ENCODE results near the gene C2orf72. TPM values are rescaled to one million over a fixed set of nuclear protein-coding genes. Genes with fewer than 3 reads are reported as not detected.

Gene C2orf72
- total RNA-seq, 1 donor from 2014 or later, result 9.9 TPM

- Mint-ChIP-seq H3K27ac (no peak overlapping the region), H3K9me3 (no peaks in the 10 kb centered on the region), H3K4me1 (ENCODE audit: unreplicated experiment) (peaks cover 10% of the 10 kb centered on the region), H3K27me3 (peaks cover 7% of the 10 kb centered on the region), H3K36me3 (no peaks in the 10 kb centered on the region), H3K4me3 (no peak overlapping the region)
- DNase-seq (ENCODE audit: extremely low spot score, unreplicated experiment), result no peak
- TF ChIP-seq, protein P1, sequence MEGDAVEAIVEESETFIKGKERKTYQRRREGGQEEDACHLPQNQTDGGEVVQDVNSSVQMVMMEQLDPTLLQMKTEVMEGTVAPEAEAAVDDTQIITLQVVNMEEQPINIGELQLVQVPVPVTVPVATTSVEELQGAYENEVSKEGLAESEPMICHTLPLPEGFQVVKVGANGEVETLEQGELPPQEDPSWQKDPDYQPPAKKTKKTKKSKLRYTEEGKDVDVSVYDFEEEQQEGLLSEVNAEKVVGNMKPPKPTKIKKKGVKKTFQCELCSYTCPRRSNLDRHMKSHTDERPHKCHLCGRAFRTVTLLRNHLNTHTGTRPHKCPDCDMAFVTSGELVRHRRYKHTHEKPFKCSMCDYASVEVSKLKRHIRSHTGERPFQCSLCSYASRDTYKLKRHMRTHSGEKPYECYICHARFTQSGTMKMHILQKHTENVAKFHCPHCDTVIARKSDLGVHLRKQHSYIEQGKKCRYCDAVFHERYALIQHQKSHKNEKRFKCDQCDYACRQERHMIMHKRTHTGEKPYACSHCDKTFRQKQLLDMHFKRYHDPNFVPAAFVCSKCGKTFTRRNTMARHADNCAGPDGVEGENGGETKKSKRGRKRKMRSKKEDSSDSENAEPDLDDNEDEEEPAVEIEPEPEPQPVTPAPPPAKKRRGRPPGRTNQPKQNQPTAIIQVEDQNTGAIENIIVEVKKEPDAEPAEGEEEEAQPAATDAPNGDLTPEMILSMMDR (conservative IDR thresholded peaks at IDR 0.05), result no peak
These were observed 23.5 kb upstream of the C2orf72 start for GRCh38 chr2:231013820-231014219.

DNA sequence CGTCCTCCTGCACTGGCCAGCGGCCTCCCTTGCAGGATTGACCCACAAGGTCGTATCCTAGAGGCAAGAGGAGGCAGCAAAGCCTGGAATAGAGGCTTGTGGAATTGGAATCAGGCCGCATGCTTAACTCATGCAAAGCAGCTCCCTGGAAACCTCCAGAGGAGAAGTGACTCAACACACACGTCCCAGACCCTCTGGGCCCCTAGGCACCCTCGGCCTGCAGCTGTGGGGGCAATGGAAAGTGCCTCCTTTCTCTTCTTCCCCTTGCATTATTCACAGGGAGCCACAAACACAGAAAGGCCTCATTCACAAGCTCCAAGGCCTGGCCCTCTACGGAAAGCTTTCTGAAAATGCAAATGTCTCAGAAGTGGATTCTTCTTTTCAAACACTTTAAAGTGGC lies 21.8 kb upstream of the C2orf72 start:
- Mint-ChIP-seq H3K4me1 (ENCODE audit: unreplicated experiment) (peaks cover under 1% of the 10 kb centered on the region), H3K27me3 (peaks cover 7% of the 10 kb centered on the region), H3K4me3 (no peak overlapping the region), H3K9me3 (no peaks in the 10 kb centered on the region), H3K27ac (no peak overlapping the region), H3K36me3 (no peaks in the 10 kb centered on the region)
- no peak for DNase-seq (ENCODE audit: extremely low spot score, unreplicated experiment)
- TF ChIP-seq, protein P1 (conservative IDR thresholded peaks at IDR 0.05), result no peak

DNA sequence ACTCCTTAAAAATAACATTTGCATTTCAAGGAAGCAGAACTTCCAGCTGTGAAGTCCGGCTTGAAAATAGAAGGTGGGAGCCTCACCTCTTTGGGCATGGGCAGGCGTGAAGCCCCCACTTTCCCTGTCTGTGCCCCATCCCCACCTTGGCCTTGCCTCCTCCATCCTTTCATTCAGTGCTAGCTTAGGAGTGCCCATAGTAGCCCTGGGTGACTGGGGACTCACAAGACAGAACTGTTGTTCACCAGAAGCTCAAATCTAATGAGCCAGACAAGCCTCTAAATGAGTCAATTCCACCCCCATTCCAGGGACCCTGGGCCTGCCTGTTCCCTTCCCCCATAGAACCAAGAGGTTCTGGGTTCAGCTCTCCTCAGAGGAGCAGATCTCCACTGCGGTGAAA lies 21.4 kb upstream of the C2orf72 start:
- no peaks in the 10 kb centered on the region for H3K4me1 Mint-ChIP-seq (ENCODE audit: unreplicated experiment)
- no peak overlapping the region for H3K4me3 Mint-ChIP-seq
- H3K27ac Mint-ChIP-seq, result no peak overlapping the region
- H3K27me3 Mint-ChIP-seq, result peaks cover 7% of the 10 kb centered on the region
- no peaks in the 10 kb centered on the region for H3K36me3 Mint-ChIP-seq
- TF ChIP-seq, protein P1 (conservative IDR thresholded peaks at IDR 0.05), result no peak
- DNase-seq (ENCODE audit: extremely low spot score, unreplicated experiment), result no peak
- H3K9me3 Mint-ChIP-seq, result no peaks in the 10 kb centered on the region

- TF ChIP-seq, protein P1 (conservative IDR thresholded peaks at IDR 0.05), result no peak
- no peaks in the 10 kb centered on the region for H3K4me1 Mint-ChIP-seq (ENCODE audit: unreplicated experiment)
- peaks cover 7% of the 10 kb centered on the region for H3K27me3 Mint-ChIP-seq
- no peaks in the 10 kb centered on the region for H3K9me3 Mint-ChIP-seq
- no peaks in the 10 kb centered on the region for H3K36me3 Mint-ChIP-seq
- no peak overlapping the region for H3K4me3 Mint-ChIP-seq
- H3K27ac Mint-ChIP-seq, result no peak overlapping the region
- no peak for DNase-seq (ENCODE audit: extremely low spot score, unreplicated experiment)
These were observed 20.6 kb upstream of the C2orf72 start for GRCh38 chr2:231016566-231017230.

DNA sequence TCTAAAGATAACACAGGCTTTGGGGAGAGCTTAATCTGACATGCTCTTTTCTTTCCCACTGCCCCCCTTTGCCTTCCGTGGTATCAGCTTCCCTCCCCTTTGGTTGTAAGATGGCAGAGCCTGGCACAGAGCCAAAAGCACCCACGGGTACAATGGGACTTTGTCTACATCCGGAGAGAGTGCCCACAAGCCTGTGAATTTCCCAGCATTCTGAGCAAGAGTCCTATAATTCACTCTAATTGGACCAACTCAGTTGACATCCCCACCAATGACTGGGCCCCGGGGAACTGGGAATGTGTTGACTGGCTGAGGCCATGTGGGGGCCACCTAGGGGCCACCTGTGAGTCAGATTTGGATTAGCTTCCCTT lies 20.1 kb upstream of the C2orf72 start:
- TF ChIP-seq, protein P1 (conservative IDR thresholded peaks at IDR 0.05), result no peak
- no peak for DNase-seq (ENCODE audit: extremely low spot score, unreplicated experiment)
- H3K9me3 Mint-ChIP-seq, result no peaks in the 10 kb centered on the region
- no peaks in the 10 kb centered on the region for H3K36me3 Mint-ChIP-seq
- no peak overlapping the region for H3K4me3 Mint-ChIP-seq
- H3K27me3 Mint-ChIP-seq, result peaks cover 7% of the 10 kb centered on the region
- H3K27ac Mint-ChIP-seq, result no peak overlapping the region
- no peaks in the 10 kb centered on the region for H3K4me1 Mint-ChIP-seq (ENCODE audit: unreplicated experiment)
